HG02759 (cell line): Measurements from ENCODE around the gene CFAP97.
"Not testable (repeated sequence)": the region's sequence is repeated elsewhere in the genome, so short reads cannot be mapped to it uniquely, and the experiment has no call there.

Experiments used
- ATAC-seq: cut with Tn5 transposase; IDR thresholded peaks from one replicate; pipeline ENCODE4 v1.9.1; 2021; ENCODE audit warnings: mild to moderate bottlenecking, moderate library complexity; ENCODE audit not compliant: unreplicated experiment

Gene CFAP97

GRCh38 chr4:185142912-185143600 lies 60.7 kb downstream of the CFAP97 start, which contains the start of gene SLC25A4:
Gene SLC25A4, plus strand, starts transcription at chr4:185143266. Its CDS starts 107 bp downstream, at chr4:185143373.
- peak; percentile 96 for ATAC-seq

GRCh38 chr4:185142564-185142911 lies 61.3 kb downstream of the CFAP97 start:
- ATAC-seq: no peak

GRCh38 chr4:185141777-185142176 lies 62.0 kb downstream of the CFAP97 start:
- ATAC-seq: no peak

GRCh38 chr4:185139736-185140135 lies 64.1 kb downstream of the CFAP97 start:
- no peak for ATAC-seq

GRCh38 chr4:185138161-185138560 lies 65.6 kb downstream of the CFAP97 start:
- no peak for ATAC-seq

- ATAC-seq: no peak
Observed at GRCh38 chr4:185137233-185137925, 66.4 kb downstream of the CFAP97 start.

GRCh38 chr4:185134307-185134869 lies 69.4 kb downstream of the CFAP97 start:
- peak; percentile 70 for ATAC-seq

- peak; percentile 70 for ATAC-seq
Observed at GRCh38 chr4:185128272-185129119, 75.3 kb downstream of the CFAP97 start.

- ATAC-seq: no peak
Observed at GRCh38 chr4:185127021-185127925, 76.5 kb downstream of the CFAP97 start.

GRCh38 chr4:185124006-185124405 lies 79.8 kb downstream of the CFAP97 start:
- ATAC-seq: no peak

GRCh38 chr4:185122681-185123345 lies 81.0 kb downstream of the CFAP97 start:
- ATAC-seq: peak; percentile 61

- no peak for ATAC-seq
Observed at GRCh38 chr4:185120631-185120946, 83.2 kb downstream of the CFAP97 start.

GRCh38 chr4:185119927-185120630 lies 83.7 kb downstream of the CFAP97 start:
- ATAC-seq: no peak

- ATAC-seq: not testable (repeated sequence)
Observed at GRCh38 chr4:185119467-185119866, 84.3 kb downstream of the CFAP97 start.

GRCh38 chr4:185118876-185119275 lies 84.9 kb downstream of the CFAP97 start:
- ATAC-seq: no peak

- ATAC-seq: no peak
Observed at GRCh38 chr4:185117300-185117934, 86.4 kb downstream of the CFAP97 start.

- no peak for ATAC-seq
Observed at GRCh38 chr4:185115827-185116232, 88.0 kb downstream of the CFAP97 start.

- no peak for ATAC-seq
Observed at GRCh38 chr4:185113340-185113739, 90.5 kb downstream of the CFAP97 start.

GRCh38 chr4:185112104-185112503 lies 91.7 kb downstream of the CFAP97 start:
- ATAC-seq: no peak
